Nephron (organoid): ENCODE data around the gene IMPG2.

Experiments used
- H3K27ac Mint-ChIP-seq, 3 experiments: 2 replicates each; pipeline ENCODE4 v1.8.0; 2020; ENCODE audit warnings: mixed read lengths in 3 of 3, mild to moderate bottlenecking in 2 of 3, moderate library complexity in 1 of 3
- H3K27me3 Mint-ChIP-seq: 2 replicates; pipeline ENCODE4 v1.8.0; 2021; ENCODE audit warnings: low read depth, mild to moderate bottlenecking, moderate library complexity, mixed read lengths
- H3K36me3 Mint-ChIP-seq: 2 replicates; pipeline ENCODE4 v1.8.0; 2020; ENCODE audit warnings: low read depth, mixed read lengths
- H3K4me1 Mint-ChIP-seq: 2 replicates; pipeline ENCODE4 v1.8.0; 2020; ENCODE audit warnings: mixed read lengths
- H3K4me3 Mint-ChIP-seq, 3 experiments: 2 replicates each; pipeline ENCODE4 v1.8.0; 2020; ENCODE audit warnings: mild to moderate bottlenecking in 3 of 3, mixed read lengths in 3 of 3, moderate library complexity in 2 of 3
- H3K9me3 Mint-ChIP-seq: 2 replicates; pipeline ENCODE4 v1.8.0; 2020; ENCODE audit warnings: mixed read lengths
- TF ChIP-seq, protein P1 (sequence below), 3 experiments: fragments of 200-600 bp; sonication (generic); IDR thresholded peaks; one replicate each; pipeline ENCODE4 v1.5.0; 2021; ENCODE audit warnings: antibody characterized with exemption in 3 of 3; ENCODE audit not compliant: unreplicated experiment in 3 of 3

The IMPG2 gene

DNA sequence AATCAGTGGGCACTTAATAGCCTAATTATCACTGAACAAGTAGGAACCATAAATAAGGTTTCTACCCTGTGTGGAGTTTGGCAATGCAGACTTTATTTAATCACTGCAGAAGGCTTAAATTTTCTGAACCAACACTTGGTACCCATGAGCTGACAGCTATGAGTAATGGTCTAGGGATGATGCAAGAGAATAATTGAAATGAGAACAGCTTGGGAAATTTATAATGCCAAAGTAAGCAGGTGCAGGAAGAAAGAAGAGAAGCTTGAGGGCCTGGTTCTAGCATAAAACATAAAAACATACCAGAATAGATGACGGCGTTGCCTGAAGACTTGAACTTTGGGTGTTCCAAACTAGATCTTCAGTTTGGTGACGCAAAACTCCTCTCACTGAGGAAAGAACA, 67.0 kb downstream of the IMPG2 start:
- Mint-ChIP-seq H3K27ac (peak overlapping the region; percentile 2 to 67 (median 23)), H3K9me3 (no peaks in the 10 kb centered on the region), H3K36me3 (no peaks in the 10 kb centered on the region), H3K27me3 (no peaks in the 10 kb centered on the region), H3K4me1 (peaks cover 51% of the 10 kb centered on the region), H3K4me3 (no peak overlapping the region)
- TF ChIP-seq, protein P1, sequence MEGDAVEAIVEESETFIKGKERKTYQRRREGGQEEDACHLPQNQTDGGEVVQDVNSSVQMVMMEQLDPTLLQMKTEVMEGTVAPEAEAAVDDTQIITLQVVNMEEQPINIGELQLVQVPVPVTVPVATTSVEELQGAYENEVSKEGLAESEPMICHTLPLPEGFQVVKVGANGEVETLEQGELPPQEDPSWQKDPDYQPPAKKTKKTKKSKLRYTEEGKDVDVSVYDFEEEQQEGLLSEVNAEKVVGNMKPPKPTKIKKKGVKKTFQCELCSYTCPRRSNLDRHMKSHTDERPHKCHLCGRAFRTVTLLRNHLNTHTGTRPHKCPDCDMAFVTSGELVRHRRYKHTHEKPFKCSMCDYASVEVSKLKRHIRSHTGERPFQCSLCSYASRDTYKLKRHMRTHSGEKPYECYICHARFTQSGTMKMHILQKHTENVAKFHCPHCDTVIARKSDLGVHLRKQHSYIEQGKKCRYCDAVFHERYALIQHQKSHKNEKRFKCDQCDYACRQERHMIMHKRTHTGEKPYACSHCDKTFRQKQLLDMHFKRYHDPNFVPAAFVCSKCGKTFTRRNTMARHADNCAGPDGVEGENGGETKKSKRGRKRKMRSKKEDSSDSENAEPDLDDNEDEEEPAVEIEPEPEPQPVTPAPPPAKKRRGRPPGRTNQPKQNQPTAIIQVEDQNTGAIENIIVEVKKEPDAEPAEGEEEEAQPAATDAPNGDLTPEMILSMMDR (IDR thresholded peaks at IDR 0.05; ENCODE audit: unreplicated experiment in 3 of 3): no peak

DNA sequence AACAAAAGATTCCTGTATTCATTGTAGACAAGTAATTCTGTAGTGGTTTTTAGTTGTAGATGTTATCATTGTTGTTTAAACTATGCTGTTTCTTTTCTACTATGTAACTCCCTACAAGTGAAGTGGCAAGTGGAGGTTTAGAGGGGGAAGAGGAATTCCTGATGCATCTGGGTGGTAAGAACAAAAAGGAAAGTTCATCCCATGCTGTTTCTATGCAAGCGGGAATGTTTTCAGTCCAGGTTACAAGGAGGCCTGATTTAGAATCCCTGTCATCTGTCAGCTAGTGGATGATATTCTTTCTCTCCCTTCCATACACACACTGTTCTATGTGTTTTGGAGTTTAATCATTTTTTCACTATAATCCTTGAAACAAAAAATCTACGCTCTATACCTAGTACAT, 67.4 kb downstream of the IMPG2 start:
- Mint-ChIP-seq H3K27ac (peak overlapping the region; percentile 44 to 67 (median 51)), H3K36me3 (no peaks in the 10 kb centered on the region), H3K9me3 (no peaks in the 10 kb centered on the region), H3K4me3 (no peak overlapping the region), H3K4me1 (peaks cover 47% of the 10 kb centered on the region), H3K27me3 (no peaks in the 10 kb centered on the region)
- TF ChIP-seq, protein P1 (IDR thresholded peaks at IDR 0.05; ENCODE audit: unreplicated experiment in 3 of 3): peak in 1 of 3 experiments; percentile 2

DNA sequence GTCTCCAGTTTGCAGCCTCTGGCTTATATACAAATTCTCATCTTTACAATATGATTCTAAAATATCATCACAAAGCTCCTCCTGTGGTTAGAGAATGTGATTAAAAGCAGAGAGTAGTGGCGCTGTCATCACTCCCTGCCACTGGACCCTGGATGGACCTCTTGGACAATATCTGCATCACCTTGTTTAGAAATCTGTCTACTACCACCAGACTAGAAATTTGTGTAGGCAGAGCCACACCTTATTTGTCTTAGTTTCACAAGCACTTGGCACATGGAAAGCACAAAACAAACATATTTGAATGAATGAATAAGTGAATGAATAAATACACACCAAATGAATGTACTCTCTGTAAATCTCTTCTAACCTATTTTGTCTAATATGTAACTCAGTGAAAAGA, 68.1 kb downstream of the IMPG2 start:
- Mint-ChIP-seq H3K36me3 (no peaks in the 10 kb centered on the region), H3K9me3 (no peaks in the 10 kb centered on the region), H3K4me3 (no peak overlapping the region), H3K27me3 (no peaks in the 10 kb centered on the region), H3K27ac (peak overlapping the region; percentile 12 to 67 (median 51)), H3K4me1 (peaks cover 45% of the 10 kb centered on the region)
- TF ChIP-seq, protein P1 (IDR thresholded peaks at IDR 0.05; ENCODE audit: unreplicated experiment in 3 of 3): no peak

DNA sequence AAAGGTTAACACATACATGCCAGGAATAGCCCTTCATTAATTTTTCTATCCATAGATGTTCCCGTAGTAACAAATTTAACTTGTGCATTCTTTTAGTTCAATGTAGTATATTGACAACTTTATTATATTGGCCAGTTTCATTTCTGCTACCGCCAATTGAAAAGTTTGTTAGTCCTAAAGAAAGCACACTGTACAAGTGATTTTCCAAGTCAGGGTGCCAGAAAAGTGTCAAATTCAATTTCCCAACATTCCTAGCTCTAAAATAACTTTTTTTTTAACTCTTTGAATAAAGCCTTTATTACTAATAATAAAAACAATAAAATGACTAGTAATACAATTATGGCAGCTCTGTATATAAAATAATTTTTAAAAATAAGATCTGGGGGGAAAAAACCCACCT, 68.9 kb downstream of the IMPG2 start:
- Mint-ChIP-seq H3K36me3 (no peaks in the 10 kb centered on the region), H3K27ac (no peak overlapping the region), H3K9me3 (no peaks in the 10 kb centered on the region), H3K27me3 (no peaks in the 10 kb centered on the region), H3K4me1 (peaks cover 39% of the 10 kb centered on the region), H3K4me3 (no peak overlapping the region)
- TF ChIP-seq, protein P1 (IDR thresholded peaks at IDR 0.05; ENCODE audit: unreplicated experiment in 3 of 3): no peak

DNA sequence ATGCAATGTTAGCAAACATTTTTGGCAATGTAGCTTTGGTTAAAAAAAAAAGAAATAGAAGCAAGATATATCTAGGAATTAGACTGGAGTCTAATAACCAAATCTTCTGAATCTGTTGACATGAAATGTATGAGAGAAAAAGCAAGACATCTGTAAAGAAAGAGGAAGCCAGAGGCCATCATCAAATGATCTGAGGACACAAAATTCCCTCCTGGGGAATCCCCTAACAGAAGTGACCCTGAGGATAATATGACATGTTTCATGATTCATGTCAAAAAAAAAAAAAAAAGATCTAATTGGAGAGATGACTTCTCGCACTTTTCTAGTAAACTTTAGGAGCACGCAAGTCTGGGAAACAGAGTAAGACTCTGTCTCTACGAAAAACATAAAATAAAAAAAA, 70.9 kb downstream of the IMPG2 start:
- H3K27ac Mint-ChIP-seq: peak overlapping the region in 2 of 3 experiments; percentile 12 to 32
- no peaks in the 10 kb centered on the region for H3K36me3 Mint-ChIP-seq
- no peak overlapping the region for H3K4me3 Mint-ChIP-seq
- H3K9me3 Mint-ChIP-seq: no peaks in the 10 kb centered on the region
- H3K4me1 Mint-ChIP-seq: peaks cover 26% of the 10 kb centered on the region
- TF ChIP-seq, protein P1 (IDR thresholded peaks at IDR 0.05; ENCODE audit: unreplicated experiment in 3 of 3): no peak
- no peaks in the 10 kb centered on the region for H3K27me3 Mint-ChIP-seq

DNA sequence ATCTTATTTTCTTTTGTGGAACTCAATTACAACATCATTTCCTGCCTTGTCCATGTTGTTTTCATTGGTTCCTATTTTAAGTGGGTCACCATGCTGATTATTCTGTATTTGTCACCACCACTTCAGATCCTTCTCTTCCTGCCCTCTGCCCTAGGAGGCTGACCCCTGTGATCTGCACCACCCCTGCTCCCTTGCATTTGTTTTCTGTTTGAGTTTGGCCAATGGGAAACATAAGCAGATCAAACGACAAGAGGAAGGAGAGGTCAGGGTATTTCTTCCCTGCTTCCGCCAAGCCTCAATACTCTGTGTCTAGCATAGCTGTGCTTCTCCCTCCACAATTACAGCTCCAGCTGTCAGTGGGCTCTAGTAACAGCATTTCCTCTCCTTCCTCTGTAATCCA, 71.6 kb downstream of the IMPG2 start:
- no peaks in the 10 kb centered on the region for H3K36me3 Mint-ChIP-seq
- no peak overlapping the region for H3K4me3 Mint-ChIP-seq
- H3K9me3 Mint-ChIP-seq: no peaks in the 10 kb centered on the region

More for the DNA sequence above, 71.6 kb downstream of the IMPG2 start:
- Mint-ChIP-seq H3K27me3 (no peaks in the 10 kb centered on the region), H3K27ac (peak overlapping the region; percentile 12 to 65 (median 32)), H3K4me1 (peaks cover 26% of the 10 kb centered on the region)
- TF ChIP-seq, protein P1 (IDR thresholded peaks at IDR 0.05; ENCODE audit: unreplicated experiment in 3 of 3): no peak
